Brain microvascular endothelial cell (primary cell): ENCODE data around the gene FAF1.
"Not testable (repeated sequence)": the region's sequence is repeated elsewhere in the genome, so short reads cannot be mapped to it uniquely, and the experiment has no call there.

Source experiments
- DNase-seq: peaks from one replicate; pipeline ENCODE4 v3.0.0-alpha.2; 2020
- H3K27ac ChIP-seq: fragments of 250-450 bp; sonication (Bioruptor Pico); 2 replicates; pipeline ENCODE4 v1.5.1; 2020; ENCODE audit warnings: mild to moderate bottlenecking, moderate library complexity
- H3K27me3 ChIP-seq: fragments of 250-450 bp; sonication (Bioruptor Pico); replicated peaks from 2 replicates; pipeline ENCODE4 v1.5.1; 2020; ENCODE audit warnings: mild to moderate bottlenecking
- H3K36me3 ChIP-seq: fragments of 250-450 bp; sonication (Bioruptor Pico); replicated peaks from 2 replicates; pipeline ENCODE4 v1.5.1; 2020; ENCODE audit warnings: mild to moderate bottlenecking
- H3K4me3 ChIP-seq: 2 replicates; pipeline ENCODE4 v1.5.1; 2011; ENCODE audit warnings: low read depth, mild to moderate bottlenecking, control low read depth, low read length, moderate library complexity
- CTCF ChIP-seq: IDR thresholded peaks from 2 replicates; pipeline ENCODE4 v1.5.1; 2011; ENCODE audit warnings: low read depth, mild to moderate bottlenecking, moderate library complexity, low read length, control low read depth, inconsistent platforms; ENCODE audit errors: missing control alignments
- in situ Hi-C: cut with HindIII; loops from 2 replicates; pipeline ENCODE4 v1.10.0; 2017; ENCODE audit warnings: low sequenced_read_pairs, low pct_ligation_motif_present

FAF1 gene

DNA sequence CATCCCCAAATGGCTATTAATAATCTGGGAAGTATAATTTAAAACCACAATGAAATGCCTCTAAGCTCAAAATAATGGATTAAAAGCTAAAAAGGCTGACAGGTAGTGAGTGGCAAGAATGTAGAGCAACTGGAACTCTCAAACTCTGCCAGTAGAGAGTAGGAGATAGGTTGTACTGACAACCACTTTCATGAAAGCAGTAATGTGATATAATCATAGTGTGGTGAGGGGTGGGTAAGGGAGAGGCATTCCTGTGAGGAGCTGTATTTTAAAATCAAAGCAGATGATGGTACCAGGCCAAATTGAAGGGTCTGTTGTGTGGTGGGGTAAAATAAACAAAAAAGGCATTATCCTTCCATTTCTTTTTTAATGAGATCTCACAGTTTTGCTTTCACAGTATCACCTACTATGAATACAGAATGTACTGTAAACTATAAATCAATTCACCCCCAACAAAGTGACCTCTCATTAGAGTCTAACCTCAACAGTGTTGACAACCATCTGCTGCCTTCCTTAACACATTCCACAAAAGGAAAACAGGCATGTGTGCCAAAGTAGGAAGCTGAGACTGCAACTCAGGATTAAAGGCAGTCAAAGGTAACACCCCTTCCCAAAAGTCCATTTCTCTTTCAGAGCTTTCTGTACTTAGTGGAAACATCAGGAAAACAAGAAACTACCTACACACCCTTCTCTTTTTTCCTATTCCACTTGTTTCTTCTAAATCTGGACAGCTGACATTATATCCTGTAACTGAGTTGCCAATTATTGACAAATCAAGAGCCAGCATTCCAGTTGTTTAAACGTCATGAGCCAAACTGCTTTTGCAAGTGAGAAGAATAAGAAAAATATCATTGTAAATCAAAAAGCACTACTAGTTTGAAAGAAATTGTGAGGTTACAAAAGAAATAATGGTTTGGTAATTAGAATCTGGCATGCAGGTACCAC, 130.8 kb downstream of the FAF1 start:
- DNase-seq = no peak
- Histone ChIP-seq H3K4me3 (no peak overlapping the region), H3K27me3 (no peaks in the 10 kb centered on the region), H3K36me3 (no peaks in the 10 kb centered on the region), H3K27ac (no peak overlapping the region)
- TF ChIP-seq CTCF = no peak
- in situ Hi-C loops = no loop called here

DNA sequence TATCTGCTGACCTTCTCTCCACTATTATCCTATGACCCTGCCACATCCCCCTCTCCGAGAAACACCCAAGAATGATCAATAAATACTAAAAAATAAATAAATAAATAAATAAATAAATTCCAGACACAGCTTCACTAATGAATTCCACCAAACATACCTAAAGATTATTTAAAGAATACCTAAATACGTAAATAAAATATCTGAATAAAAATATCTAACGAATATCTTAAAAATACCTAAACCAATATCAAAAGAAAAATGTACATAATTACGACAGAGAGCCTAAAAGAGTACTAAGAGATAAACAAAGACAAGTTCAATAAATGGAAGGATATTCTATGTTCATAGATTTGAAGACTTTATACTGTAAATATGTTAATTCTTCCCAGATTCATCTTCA, 132.5 kb downstream of the FAF1 start:
- in situ Hi-C loops = no loop called here
- H3K27me3 ChIP-seq = no peaks in the 10 kb centered on the region
- no peak overlapping the region for H3K27ac ChIP-seq
- H3K36me3 ChIP-seq = no peaks in the 10 kb centered on the region
- DNase-seq = no peak
- H3K4me3 ChIP-seq = no peak overlapping the region
- no peak for TF ChIP-seq CTCF

- H3K27ac ChIP-seq, DNase-seq, H3K4me3 ChIP-seq, H3K36me3 ChIP-seq, in situ Hi-C loops, H3K27me3 ChIP-seq: not testable (repeated sequence)
Observed at GRCh38 chr1:50826792-50827191, 133.3 kb downstream of the FAF1 start.

GRCh38 chr1:50822035-50822776, 137.9 kb downstream of the FAF1 start:
- TF ChIP-seq CTCF = no peak
- in situ Hi-C loops = no loop called here

GRCh38 chr1:50820545-50820944, 139.5 kb downstream of the FAF1 start:
- in situ Hi-C loops = no loop called here
- H3K36me3 ChIP-seq = no peaks in the 10 kb centered on the region

More at GRCh38 chr1:50822035-50822776, 137.9 kb downstream of the FAF1 start:
- no peak overlapping the region for H3K4me3 ChIP-seq
- no peak overlapping the region for H3K27ac ChIP-seq
- no peaks in the 10 kb centered on the region for H3K36me3 ChIP-seq
- no peaks in the 10 kb centered on the region for H3K27me3 ChIP-seq
- no peak for DNase-seq

More at GRCh38 chr1:50820545-50820944, 139.5 kb downstream of the FAF1 start:
- Histone ChIP-seq H3K27ac (no peak overlapping the region), H3K27me3 (no peaks in the 10 kb centered on the region), H3K4me3 (no peak overlapping the region)
- no peak for TF ChIP-seq CTCF
- DNase-seq = no peak
